ENCODE measurements around the gene ACSL5.

DNA sequence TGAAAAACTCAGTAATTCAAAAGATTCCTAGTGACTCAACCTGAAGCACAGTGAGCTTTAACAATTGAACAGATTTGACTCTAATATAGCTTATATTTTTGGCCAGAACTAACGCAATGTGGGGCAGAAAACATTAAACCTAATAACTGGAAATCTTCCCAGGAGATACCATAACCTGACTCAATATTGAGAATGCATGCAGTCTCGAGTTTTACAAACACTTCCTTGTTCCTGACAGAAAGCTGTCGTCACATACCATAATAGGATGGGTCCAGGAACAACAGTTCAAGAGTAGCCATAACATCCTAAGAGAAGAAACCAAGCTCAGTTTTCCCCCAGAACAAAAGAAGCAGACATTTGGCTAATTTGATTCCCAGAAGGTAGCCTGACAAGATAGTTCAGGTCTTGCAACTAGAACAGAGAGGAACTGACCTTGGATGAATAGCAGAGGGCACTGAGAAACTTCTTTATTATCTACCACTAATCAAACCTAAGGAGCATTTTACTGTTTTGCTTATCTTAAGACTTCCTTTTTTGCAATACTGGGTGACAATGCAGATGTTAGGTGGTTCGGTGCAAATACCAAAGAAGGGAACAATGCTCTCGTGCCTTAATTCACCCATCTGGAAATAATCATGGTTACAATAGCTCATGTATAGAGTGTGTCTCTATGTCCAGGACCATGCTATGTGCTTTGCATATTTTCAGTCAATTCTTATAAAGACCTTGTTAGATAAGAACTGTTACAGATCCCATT lies 38.6 kb upstream of the ACSL5 start:
- TF ChIP-seq, protein P1, sequence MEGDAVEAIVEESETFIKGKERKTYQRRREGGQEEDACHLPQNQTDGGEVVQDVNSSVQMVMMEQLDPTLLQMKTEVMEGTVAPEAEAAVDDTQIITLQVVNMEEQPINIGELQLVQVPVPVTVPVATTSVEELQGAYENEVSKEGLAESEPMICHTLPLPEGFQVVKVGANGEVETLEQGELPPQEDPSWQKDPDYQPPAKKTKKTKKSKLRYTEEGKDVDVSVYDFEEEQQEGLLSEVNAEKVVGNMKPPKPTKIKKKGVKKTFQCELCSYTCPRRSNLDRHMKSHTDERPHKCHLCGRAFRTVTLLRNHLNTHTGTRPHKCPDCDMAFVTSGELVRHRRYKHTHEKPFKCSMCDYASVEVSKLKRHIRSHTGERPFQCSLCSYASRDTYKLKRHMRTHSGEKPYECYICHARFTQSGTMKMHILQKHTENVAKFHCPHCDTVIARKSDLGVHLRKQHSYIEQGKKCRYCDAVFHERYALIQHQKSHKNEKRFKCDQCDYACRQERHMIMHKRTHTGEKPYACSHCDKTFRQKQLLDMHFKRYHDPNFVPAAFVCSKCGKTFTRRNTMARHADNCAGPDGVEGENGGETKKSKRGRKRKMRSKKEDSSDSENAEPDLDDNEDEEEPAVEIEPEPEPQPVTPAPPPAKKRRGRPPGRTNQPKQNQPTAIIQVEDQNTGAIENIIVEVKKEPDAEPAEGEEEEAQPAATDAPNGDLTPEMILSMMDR (IDR thresholded peaks at IDR 0.05) = no peak
- TF ChIP-seq POLR2A (IDR thresholded peaks at IDR 0.05) = no peak
- no peak for TF ChIP-seq EP300 (IDR thresholded peaks at IDR 0.05)
